Mesenteric fat pad (tissue), 1 donor: Measurements from ENCODE around the gene CCL1. TPM values are rescaled to one million over a fixed set of nuclear protein-coding genes. Genes with fewer than 3 reads are reported as not detected.

Experiments used
- total RNA-seq: library from RNA; stranded (reverse); fragmentation: NEBNext Ultra II Directional; extraction: Animal tissue kit (Norgen Biotek cat#: 25700); gene quantifications from one replicate; pipeline ENCODE4 v1.2.1, GENCODE V29; 2021
- donor health status: DM: yes; HTN: yes; CAD: no.

Gene CCL1
- total RNA-seq, 1 donor from 2014 or later, result not detected

Other genes with a start within 250 kb of the CCL1 start
- gene CCL2, start 107.9 kb downstream of the CCL1 start, total RNA-seq, result 276 TPM
- gene CCL7, start 93.0 kb downstream of the CCL1 start, total RNA-seq, result 1.3 TPM
- gene CCL11, start 77.5 kb downstream of the CCL1 start, total RNA-seq, result 4.0 TPM
- 2.1 TPM for gene CCL8, start 43.8 kb downstream of the CCL1 start, total RNA-seq
- 5.1 TPM for gene CCL13, start 6.8 kb downstream of the CCL1 start, total RNA-seq
- 0.16 TPM for gene TMEM132E, start 216.3 kb upstream of the CCL1 start, total RNA-seq